Neural progenitor cell (in vitro differentiated cells): ENCODE measurements around the gene CNOT1.

Experiments used
- EZH2 ChIP-seq: fragments of 200-600 bp; sonication (generic); IDR thresholded peaks from 2 replicates; pipeline ENCODE4 v1.6.1; 2017; ENCODE audit warnings: antibody characterized with exemption, mild to moderate bottlenecking, moderate library complexity
- TF ChIP-seq, protein P1 (sequence below): fragments of 200-600 bp; sonication (generic); IDR thresholded peaks from 2 replicates; pipeline ENCODE4 v1.5.1; 2017; ENCODE audit warnings: antibody characterized with exemption, mild to moderate bottlenecking

DNA sequence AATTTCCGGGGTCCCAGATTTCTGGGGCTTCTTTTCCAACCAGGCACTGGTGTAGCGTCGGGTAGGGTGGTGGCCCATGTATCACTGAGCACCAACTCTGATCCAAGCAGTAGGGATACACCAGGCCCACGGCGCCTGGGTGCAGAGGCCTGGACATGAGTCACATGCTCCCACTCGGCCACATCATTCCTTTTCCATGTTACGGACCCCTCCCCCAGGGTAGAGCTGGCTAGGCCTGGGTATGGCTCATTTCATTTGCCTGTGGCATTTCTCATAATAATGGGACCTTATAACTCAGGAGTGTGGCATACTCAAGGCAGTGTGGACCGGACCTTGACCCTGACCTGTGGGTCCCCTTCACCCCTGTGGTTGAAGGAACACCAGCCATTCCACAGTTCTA is 147.7 kb downstream of the CNOT1 start:
- TF ChIP-seq, protein P1, sequence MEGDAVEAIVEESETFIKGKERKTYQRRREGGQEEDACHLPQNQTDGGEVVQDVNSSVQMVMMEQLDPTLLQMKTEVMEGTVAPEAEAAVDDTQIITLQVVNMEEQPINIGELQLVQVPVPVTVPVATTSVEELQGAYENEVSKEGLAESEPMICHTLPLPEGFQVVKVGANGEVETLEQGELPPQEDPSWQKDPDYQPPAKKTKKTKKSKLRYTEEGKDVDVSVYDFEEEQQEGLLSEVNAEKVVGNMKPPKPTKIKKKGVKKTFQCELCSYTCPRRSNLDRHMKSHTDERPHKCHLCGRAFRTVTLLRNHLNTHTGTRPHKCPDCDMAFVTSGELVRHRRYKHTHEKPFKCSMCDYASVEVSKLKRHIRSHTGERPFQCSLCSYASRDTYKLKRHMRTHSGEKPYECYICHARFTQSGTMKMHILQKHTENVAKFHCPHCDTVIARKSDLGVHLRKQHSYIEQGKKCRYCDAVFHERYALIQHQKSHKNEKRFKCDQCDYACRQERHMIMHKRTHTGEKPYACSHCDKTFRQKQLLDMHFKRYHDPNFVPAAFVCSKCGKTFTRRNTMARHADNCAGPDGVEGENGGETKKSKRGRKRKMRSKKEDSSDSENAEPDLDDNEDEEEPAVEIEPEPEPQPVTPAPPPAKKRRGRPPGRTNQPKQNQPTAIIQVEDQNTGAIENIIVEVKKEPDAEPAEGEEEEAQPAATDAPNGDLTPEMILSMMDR = no peak
- no peak for TF ChIP-seq EZH2
